IMR-90 (cell line): ENCODE measurements around the gene MSS51. TPM values are rescaled to one million over a fixed set of nuclear protein-coding genes. Genes with fewer than 3 reads are reported as not detected.
A peak's percentile ranks its signal among the peaks of the same experiment; 100 is the strongest.

Experiments used
- ATAC-seq: fragments of 200-7000 bp; cut with Tn5 transposase; 2 replicates; pipeline ENCODE4 v1.9.1; 2020; ENCODE audit warnings: low read depth, mild to moderate bottlenecking, moderate library complexity
- BruUV-seq: library from RNA; stranded (reverse); fragments of 400-500 nt; replicated peaks from 2 replicates; lab custom pipeline; 2021; lab: Mats Ljungman, UMichigan
- CTCF ChIA-PET: fragments of 300-600 bp; formaldehyde crosslinking; extraction: SDS; loops from one replicate; lab custom pipeline; 2021; ENCODE audit warnings: antibody characterized with exemption; lab: Yijun Ruan, JAX
- POLR2A ChIA-PET: fragments of 300-600 bp; sonication (Branson Sonifier 250); formaldehyde crosslinking; loops from one replicate; lab custom pipeline; 2022; ENCODE audit warnings: antibody characterized with exemption; ENCODE audit not compliant: unreplicated experiment; lab: Charles Lee
- DNase-seq: peaks from one replicate; pipeline ENCODE4 v3.0.0; 2013
- H2AFZ ChIP-seq: replicated peaks from 2 replicates; pipeline ENCODE3; 2013; ENCODE audit warnings: low read length, mild to moderate bottlenecking; ENCODE audit not compliant: poor library complexity
- H2AK5ac ChIP-seq: 2 replicates; pipeline ENCODE4 v1.6.1; 2013; ENCODE audit warnings: low read depth, low read length, inconsistent platforms
- H2AK9ac ChIP-seq: replicated peaks from 2 replicates; pipeline ENCODE3; 2013; ENCODE audit warnings: mild to moderate bottlenecking, low read depth, low read length, moderate library complexity; ENCODE audit not compliant: poor library complexity
- H2BK120ac ChIP-seq: 2 replicates; pipeline ENCODE4 v1.6.1; 2013; ENCODE audit warnings: low read depth, low read length, inconsistent platforms
- H2BK15ac ChIP-seq: 3 replicates; pipeline ENCODE4 v1.6.1; 2013; ENCODE audit warnings: low read depth, low read length, inconsistent platforms
- H2BK20ac ChIP-seq: 2 replicates; pipeline ENCODE4 v1.6.1; 2013; ENCODE audit warnings: low read depth, mild to moderate bottlenecking, inconsistent platforms, low read length, moderate library complexity
- H2BK5ac ChIP-seq: 2 replicates; pipeline ENCODE4 v1.6.1; 2013; ENCODE audit warnings: mild to moderate bottlenecking, low read depth, low read length, inconsistent platforms; ENCODE audit not compliant: poor library complexity, severe bottlenecking
- H3K14ac ChIP-seq: replicated peaks from 2 replicates; pipeline ENCODE4 v1.6.1; 2013; ENCODE audit warnings: low read depth, low read length, inconsistent platforms
- H3K18ac ChIP-seq: 2 replicates; pipeline ENCODE4 v1.6.1; 2013; ENCODE audit warnings: low read depth, low read length, control low read depth
- H3K23ac ChIP-seq: 2 replicates; pipeline ENCODE4 v1.6.1; 2013; ENCODE audit warnings: low read depth, low read length, inconsistent platforms
- H3K27ac ChIP-seq: 2 replicates; pipeline ENCODE4 v1.5.1; 2013; ENCODE audit warnings: mild to moderate bottlenecking, control low read depth, low read length; ENCODE audit not compliant: insufficient read depth
- H3K27me3 ChIP-seq: 2 replicates; pipeline ENCODE4 v1.6.1; 2013; ENCODE audit warnings: low read length; ENCODE audit not compliant: control insufficient read depth, insufficient read depth
- H3K36me3 ChIP-seq: 2 replicates; pipeline ENCODE4 v1.6.1; 2013; ENCODE audit warnings: low read length, mixed read lengths; ENCODE audit not compliant: control insufficient read depth, insufficient read depth
- H3K4ac ChIP-seq: 2 replicates; pipeline ENCODE4 v1.6.1; 2013; ENCODE audit warnings: low read depth, low read length, inconsistent platforms
- H3K4me1 ChIP-seq: 2 replicates; pipeline ENCODE4 v1.6.1; 2013; ENCODE audit warnings: low read length, mixed read lengths; ENCODE audit not compliant: control insufficient read depth, insufficient read depth
- H3K4me2 ChIP-seq: 2 replicates; pipeline ENCODE4 v1.6.1; 2013; ENCODE audit warnings: low read depth, mild to moderate bottlenecking, control low read depth, low read length, moderate library complexity
- H3K4me3 ChIP-seq: 2 replicates; pipeline ENCODE4 v1.5.1; 2013; ENCODE audit warnings: low read depth, mild to moderate bottlenecking, control low read depth, low read length, moderate library complexity; ENCODE audit not compliant: insufficient read depth
- H3K56ac ChIP-seq: 2 replicates; pipeline ENCODE4 v1.6.1; 2013; ENCODE audit warnings: low read length, inconsistent platforms; ENCODE audit not compliant: insufficient read depth; ENCODE audit errors: extremely low read depth
- H3K79me1 ChIP-seq, 2 experiments: 2 replicates each; pipeline ENCODE4 v1.6.1; 2013; ENCODE audit warnings: low read length in 2 of 2, inconsistent platforms in 1 of 2, low read depth in 1 of 2
- H3K9ac ChIP-seq: 2 replicates; pipeline ENCODE4 v1.6.1; 2013; ENCODE audit warnings: low read depth, low read length, control low read depth
- H3K9me1 ChIP-seq: 2 replicates; pipeline ENCODE4 v1.6.1; 2013; ENCODE audit warnings: low read length, inconsistent platforms; ENCODE audit not compliant: insufficient read depth
- H3K9me3 ChIP-seq: 2 replicates; pipeline ENCODE4 v1.6.1; 2013; ENCODE audit warnings: low read length; ENCODE audit not compliant: control insufficient read depth, insufficient read depth
- H4K20me1 ChIP-seq: 2 replicates; pipeline ENCODE4 v1.6.1; 2013; ENCODE audit warnings: low read length, inconsistent platforms; ENCODE audit not compliant: insufficient read depth
- H4K5ac ChIP-seq: 2 replicates; pipeline ENCODE4 v1.6.1; 2013; ENCODE audit warnings: mild to moderate bottlenecking, low read depth, low read length, control low read depth
- H4K8ac ChIP-seq, 2 experiments: 2 replicates each; pipeline ENCODE4 v1.6.1; 2013; ENCODE audit warnings: low read depth in 2 of 2, low read length in 2 of 2, control low read depth in 1 of 2, inconsistent platforms in 1 of 2
- H4K91ac ChIP-seq: 2 replicates; pipeline ENCODE4 v1.6.1; 2013; ENCODE audit warnings: low read depth, low read length, inconsistent platforms; ENCODE audit not compliant: insufficient read depth
- BHLHE40 ChIP-seq: fragments of 150-350 bp; IDR thresholded peaks from 2 replicates; pipeline ENCODE4 v1.6.1; 2016; ENCODE audit warnings: mild to moderate bottlenecking, low read depth, low read length
- CEBPB ChIP-seq: IDR thresholded peaks from 2 replicates; pipeline ENCODE4 v1.6.1; 2012; ENCODE audit warnings: low read depth, low read length, improper control_type of control experiment
- WGBS, 2 experiments: methylation state at CpG; one replicate each; pipeline versions ENCODE4 v1.1.5 to v1.1.7; 2013; ENCODE audit warnings: missing lambda C conversion rate in 2 of 2; ENCODE audit not compliant: insufficient read length in 1 of 2; ENCODE audit errors: extremely low coverage in 2 of 2; 5-methylcytosine and 5-hydroxymethylcytosine counted together
- dilution Hi-C: fragments of 300-500 bp; cut with HindIII; formaldehyde crosslinking; loops from one replicate; pipeline ENCODE4 v1.14.3; 2018; ENCODE audit warnings: low sequenced_read_pairs; ENCODE audit not compliant: unreplicated experiment
- in situ Hi-C: fragments of 300-500 bp; cut with MboI; formaldehyde crosslinking; loops from 3 replicates; pipeline ENCODE4 v1.14.3; 2019; ENCODE audit warnings: low sequenced_read_pairs, inconsistent platforms, mixed read lengths
- intact Hi-C: fragments of 100-400 bp; cut with micrococcal nuclease; formaldehyde crosslinking; loops from 2 replicates; pipeline ENCODE4 v1.10.0; 2022
- polyA plus RNA-seq, 3 experiments: library from polyadenylated mRNA; depleted of rRNA; stranded (reverse); fragments of >200 nt; gene quantifications; 2 replicates each; pipeline ENCODE4 v1.2.3, GENCODE V29; 2012; ENCODE audit warnings: low replicate concordance in 1 of 3
- total RNA-seq: library from RNA; depleted of rRNA; stranded (reverse); fragments of >200 nt; gene quantifications from 2 replicates; pipeline ENCODE4 v1.2.3, GENCODE V29; 2012
- TF ChIP-seq, protein P1 (sequence below): fragments of 150-350 bp; IDR thresholded peaks from 2 replicates; pipeline ENCODE4 v1.6.1; 2017; ENCODE audit warnings: mild to moderate bottlenecking, antibody characterized with exemption, low read length, low read depth

MSS51 gene
- total and polyA plus RNA-seq, 2 of the 4 experiments (the other 2 are of a cell fraction), result 1.1 to 1.8 TPM

DNA sequence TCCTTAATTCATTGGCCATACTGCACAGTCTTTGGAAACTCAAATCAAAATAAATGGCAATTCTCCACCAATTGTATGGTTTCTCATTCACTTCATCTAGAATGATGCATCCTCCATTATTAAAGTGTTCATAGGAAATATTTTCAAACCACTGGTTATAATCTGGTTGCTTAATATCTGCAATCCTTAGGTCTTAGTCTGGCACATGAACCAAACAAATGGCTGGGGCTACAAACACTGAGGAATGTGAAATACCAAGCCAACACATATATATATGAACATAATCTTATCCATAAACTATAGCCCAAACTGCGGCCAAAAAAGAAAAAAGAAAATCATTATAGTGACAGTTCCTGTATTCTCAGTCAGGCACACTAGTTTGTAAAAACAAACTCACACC is 5.7 kb upstream of the MSS51 start:
- H3K4me1 ChIP-seq, result no peaks in the 10 kb centered on the region
- DNase-seq, result peak; percentile 66
- no peak overlapping the region for H2AK5ac ChIP-seq
- H3K36me3 ChIP-seq, result peaks cover 12% of the 10 kb centered on the region
- no peaks in the 10 kb centered on the region for H4K20me1 ChIP-seq
- no peak overlapping the region for H3K27ac ChIP-seq
- H4K91ac ChIP-seq, result no peak overlapping the region
- H2AK9ac ChIP-seq, result no peak overlapping the region
- peaks cover 11 to 18% of the 10 kb centered on the region in 2 experiments; a peak in 3 of 4 replicates for H3K79me1 ChIP-seq
- H3K4me2 ChIP-seq, result peak overlapping the region; percentile 6; the same call in 1 of the 2 replicates
- H3K18ac ChIP-seq, result no peak overlapping the region
- no peaks in the 10 kb centered on the region for H3K27me3 ChIP-seq
- in situ Hi-C loops (no loop called here), dilution Hi-C loops (no loop called here), intact Hi-C loops (no loop called here)
- BruUV-seq, result no TSS peak
- peak; percentile 66 for ATAC-seq
- H2BK20ac ChIP-seq, result no peak overlapping the region
- no peak overlapping the region; a peak in 1 of 4 replicates for H4K8ac ChIP-seq
- peak overlapping the region; percentile 61 for H2BK5ac ChIP-seq
- no peak overlapping the region for H2BK120ac ChIP-seq
- H3K56ac ChIP-seq, result no peak overlapping the region
- peaks cover 11% of the 10 kb centered on the region for H3K9me1 ChIP-seq
- no peak overlapping the region for H2BK15ac ChIP-seq
- no peak overlapping the region for H3K23ac ChIP-seq
- no peak overlapping the region for H3K4ac ChIP-seq
- no peak overlapping the region for H3K9ac ChIP-seq
- H4K5ac ChIP-seq, result no peak overlapping the region
- ChIA-PET POLR2A (no interaction called here), CTCF (no interaction called here)
- H3K4me3 ChIP-seq, result no peak overlapping the region
- no peaks in the 10 kb centered on the region for H3K9me3 ChIP-seq
- WGBS, 2 experiments, result no CpG with 5 or more reads among the region's 1 CpG
- TF ChIP-seq BHLHE40 (no peak), CEBPB (peak; percentile 93)
- TF ChIP-seq, protein P1, sequence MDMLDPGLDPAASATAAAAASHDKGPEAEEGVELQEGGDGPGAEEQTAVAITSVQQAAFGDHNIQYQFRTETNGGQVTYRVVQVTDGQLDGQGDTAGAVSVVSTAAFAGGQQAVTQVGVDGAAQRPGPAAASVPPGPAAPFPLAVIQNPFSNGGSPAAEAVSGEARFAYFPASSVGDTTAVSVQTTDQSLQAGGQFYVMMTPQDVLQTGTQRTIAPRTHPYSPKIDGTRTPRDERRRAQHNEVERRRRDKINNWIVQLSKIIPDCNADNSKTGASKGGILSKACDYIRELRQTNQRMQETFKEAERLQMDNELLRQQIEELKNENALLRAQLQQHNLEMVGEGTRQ, result no peak
- no peak overlapping the region for H3K14ac ChIP-seq
- H2AFZ ChIP-seq, result no peak overlapping the region
